Measurements from ENCODE around the gene ORM1. TPM values are rescaled to one million over a fixed set of nuclear protein-coding genes. Genes with fewer than 3 reads are reported as not detected.

The ORM1 gene
- total and polyA plus RNA-seq, 2 of the 8 experiments (the other 6 are each of a cell fraction or from before 2014, with no cell fraction given) = 0.32 TPM; not detected in 1

GRCh38 chr9:114274217-114274616 lies 48.7 kb upstream of the ORM1 start:
- Histone ChIP-seq H3K23me2 (ENCODE audit: low read depth, low read length) (peaks cover 6% of the 10 kb centered on the region; the same call in 1 of the 2 replicates), H2BK5ac (ENCODE audit: low read depth, low read length) (no peak overlapping the region), H3K79me2 (ENCODE audit: control insufficient read depth in 1 of 2, insufficient read depth in 2 of 2, low read length in 2 of 2) (no peaks in the 10 kb centered on the region), H4K8ac (ENCODE audit: extremely low read depth, insufficient read depth, low read length) (no peak overlapping the region), H2BK120ac (replicated peaks; ENCODE audit: low read depth, low read length) (no peak overlapping the region), H3K4me1 (replicated peaks in 1 of 4; ENCODE audit: control insufficient read depth in 3 of 4, insufficient read depth in 4 of 4, low read length in 3 of 4) (no peaks in the 10 kb centered on the region), H3K27ac (ENCODE audit: low read depth, low read length) (no peak overlapping the region), H3K27me3 (replicated peaks in 1 of 4; ENCODE audit: control insufficient read depth in 3 of 4, extremely low read depth in 1 of 4, insufficient read depth in 3 of 4, low read length in 3 of 4) (no peaks in the 10 kb centered on the region), H3K14ac (ENCODE audit: insufficient read length) (no peak overlapping the region), H3K4me3 (ENCODE audit: extremely low read depth in 1 of 4, insufficient read depth in 2 of 4, low read depth in 3 of 4, low read length in 4 of 4) (no peak overlapping the region), H3K79me1 (ENCODE audit: low read depth, low read length) (no peaks in the 10 kb centered on the region), H2AK5ac (ENCODE audit: low read depth, low read length) (no peak overlapping the region), H2BK15ac (ENCODE audit: low read length) (no peak overlapping the region), H3K4ac (replicated peaks; ENCODE audit: insufficient read length, low read depth, low read length) (no peak overlapping the region), H4K5ac (ENCODE audit: insufficient read length, low read depth, low read length) (no peak overlapping the region), H3K18ac (ENCODE audit: extremely low read depth, low read length) (no peak overlapping the region), H3K36me3 (ENCODE audit: control insufficient read depth in 2 of 4, insufficient read depth in 4 of 4, low read length in 3 of 4) (no peaks in the 10 kb centered on the region; a peak in 1 of 8 replicates), H3K9me3 (ENCODE audit: insufficient read depth in 2 of 2, low read depth in 1 of 2, low read length in 1 of 2) (no peaks in the 10 kb centered on the region), H3K23ac (ENCODE audit: insufficient read length) (no peak overlapping the region), H2BK12ac (ENCODE audit: low read depth, low read length) (no peak overlapping the region), H3K9ac (replicated peaks in 1 of 4; ENCODE audit: extremely low read depth in 1 of 4, low read depth in 3 of 4, low read length in 3 of 4) (no peak overlapping the region), H3K4me2 (ENCODE audit: insufficient read depth in 1 of 2, low read depth in 2 of 2, low read length in 2 of 2) (no peak overlapping the region), H4K20me1 (replicated peaks in 1 of 2; ENCODE audit: control insufficient read depth in 1 of 2, insufficient read depth in 2 of 2, low read length in 2 of 2) (peaks cover 0 to 9% of the 10 kb centered on the region in 2 experiments), H4K91ac (replicated peaks; ENCODE audit: insufficient read length, low read length) (no peak overlapping the region), H2AFZ (ENCODE audit: low read length) (no peak overlapping the region), H2BK20ac (ENCODE audit: low read length) (no peak overlapping the region), H3K56ac (replicated peaks; ENCODE audit: insufficient read length, low read depth, low read length) (no peak overlapping the region)
- 96% methylated on average over 4 of the region's 5 CpGs; no CpG with 5 or more reads in 1 of the 2 experiments for WGBS, 2 experiments (ENCODE audit: extremely low coverage in 1 of 2, insufficient coverage in 1 of 2, insufficient read length in 1 of 2, insufficient replicate concordance in 2 of 2, low coverage in 1 of 2, low lambda C conversion rate in 2 of 2, missing lambda C conversion rate in 1 of 2)
- ChIA-PET POLR2A (ENCODE audit: partially characterized antibody) (no interaction called here), CTCF (ENCODE audit: partially characterized antibody) (interaction anchor here (0.7 to 17.3 kb wide), 11 partner anchors 12 to 593 kb away, joined by 3 to 206 read pairs (median 5); partner anchors contain the start of gene KIF12)
- DNase-seq (ENCODE audit: low read depth in 1 of 2, low spot score in 2 of 2) (no peak), FAIRE-seq (no peak)
- TF ChIP-seq USF2 (IDR thresholded peaks at IDR 0.05; ENCODE audit: low read length) = no peak
- TF ChIP-seq KDM1A (IDR thresholded peaks at IDR 0.05; ENCODE audit: borderline replicate concordance, low read length) = no peak
- TF ChIP-seq EP300 (IDR thresholded peaks at IDR 0.05; ENCODE audit: borderline replicate concordance in 1 of 2, low read depth in 2 of 2, low read length in 2 of 2) = no peak
- TF ChIP-seq MAX (IDR thresholded peaks at IDR 0.05) = no peak
- TF ChIP-seq CBX8 (IDR thresholded peaks at IDR 0.05; ENCODE audit: borderline replicate concordance, low read depth, low read length) = no peak
- TF ChIP-seq SP2 (IDR thresholded peaks at IDR 0.05; ENCODE audit: low read length) = no peak

Measured in H1 (cell line).